Neural crest cell (in vitro differentiated cells): ENCODE data around the gene SLC19A1. TPM values are rescaled to one million over a fixed set of nuclear protein-coding genes. Genes with fewer than 3 reads are reported as not detected.

ENCODE experiments used
- microRNA-seq: library from miRNA; unstranded; fragments of <30 nt; microRNA quantifications from one replicate; pipeline ENCODE4, GENCODE V29; 2020
- total RNA-seq: library from RNA; stranded (reverse); gene quantifications from 2 replicates; pipeline ENCODE4 v1.2.1, GENCODE V29; 2021

Gene SLC19A1
- total RNA-seq, 1 donor from 2014 or later, result 35.1 TPM

Small RNA genes lying within 50 kb of the gene (microRNA-seq; reads per million reads assigned to microRNA genes)
- 4.1 reads per million for gene MIR6815

Other genes with a start within 250 kb of the SLC19A1 start
- gene COL18A1, start 137.3 kb downstream of the SLC19A1 start, total RNA-seq, result 18.2 and 19.2 TPM in 2 replicates
- 5.1 and 5.6 TPM in 2 replicates for gene PCBP3, start 101.3 kb upstream of the SLC19A1 start, total RNA-seq